ENCODE measurements around the gene ACLY. TPM values are rescaled to one million over a fixed set of nuclear protein-coding genes. Genes with fewer than 3 reads are reported as not detected.
A peak's percentile ranks its signal among the peaks of the same experiment; 100 is the strongest.

Gene ACLY
- total RNA-seq, 1 experiment from 2014 or later: 260 TPM

- peak; percentile 96 for DNase-seq
- peak within 1 kb of the TSS; percentile 63 for H3K4me3 ChIP-seq (ENCODE audit: insufficient read depth, low read depth, low read length)
- no peaks in the 10 kb centered on the region for H3K36me3 ChIP-seq (replicated peaks; ENCODE audit: control insufficient read depth, insufficient read depth, low read length)
- H3K27me3 ChIP-seq (ENCODE audit: control insufficient read depth, insufficient read depth, low read length): no peaks in the 10 kb centered on the region
Observed at GRCh38 chr17:41930009-41930832, 11.5 kb upstream of the ACLY start, which contains the start of gene ODAD4. TSS of gene ODAD4 (plus strand) at chr17:41930617. CDS start at chr17:41930724, 107 bp downstream.

GRCh38 chr17:41928693-41929251 is 10.0 kb upstream of the ACLY start:
- no peak overlapping the region for H3K4me3 ChIP-seq (ENCODE audit: insufficient read depth, low read depth, low read length)

GRCh38 chr17:41925991-41926590 is 7.3 kb upstream of the ACLY start:
- Histone ChIP-seq H3K36me3 (replicated peaks; ENCODE audit: control insufficient read depth, insufficient read depth, low read length) (no peaks in the 10 kb centered on the region), H3K27me3 (ENCODE audit: control insufficient read depth, insufficient read depth, low read length) (no peaks in the 10 kb centered on the region), H3K4me3 (ENCODE audit: insufficient read depth, low read depth, low read length) (no peak overlapping the region)
- no peak for DNase-seq

More at GRCh38 chr17:41928693-41929251, 10.0 kb upstream of the ACLY start:
- Histone ChIP-seq H3K27me3 (ENCODE audit: control insufficient read depth, insufficient read depth, low read length) (no peaks in the 10 kb centered on the region), H3K36me3 (replicated peaks; ENCODE audit: control insufficient read depth, insufficient read depth, low read length) (no peaks in the 10 kb centered on the region)
- no peak for DNase-seq

GRCh38 chr17:41920580-41920955 is 1.8 kb upstream of the ACLY start:
- Histone ChIP-seq H3K36me3 (replicated peaks; ENCODE audit: control insufficient read depth, insufficient read depth, low read length) (no peaks in the 10 kb centered on the region), H3K4me3 (ENCODE audit: insufficient read depth, low read depth, low read length) (no peak overlapping the region), H3K27me3 (ENCODE audit: control insufficient read depth, insufficient read depth, low read length) (no peaks in the 10 kb centered on the region)
- DNase-seq: no peak

- Histone ChIP-seq H3K27me3 (ENCODE audit: control insufficient read depth, insufficient read depth, low read length) (no peaks in the 10 kb centered on the region), H3K36me3 (replicated peaks; ENCODE audit: control insufficient read depth, insufficient read depth, low read length) (no peaks in the 10 kb centered on the region; the same call in 1 of the 2 replicates), H3K4me3 (ENCODE audit: insufficient read depth, low read depth, low read length) (peak overlapping the region; percentile 69)
- DNase-seq: peak; percentile 51
Observed at GRCh38 chr17:41919840-41920579, 1.3 kb upstream of the ACLY start.

GRCh38 chr17:41919165-41919817 is 540 bp upstream of the ACLY start:
- Histone ChIP-seq H3K36me3 (replicated peaks; ENCODE audit: control insufficient read depth, insufficient read depth, low read length) (no peaks in the 10 kb centered on the region; the same call in 1 of the 2 replicates), H3K27me3 (ENCODE audit: control insufficient read depth, insufficient read depth, low read length) (no peaks in the 10 kb centered on the region), H3K4me3 (ENCODE audit: insufficient read depth, low read depth, low read length) (peak overlapping the region; percentile 69)
- peak; percentile 85 for DNase-seq

GRCh38 chr17:41917679-41918313 is 955 bp downstream of the ACLY start:
- Histone ChIP-seq H3K27me3 (ENCODE audit: control insufficient read depth, insufficient read depth, low read length) (no peaks in the 10 kb centered on the region), H3K4me3 (ENCODE audit: insufficient read depth, low read depth, low read length) (peak overlapping the region; percentile 100), H3K36me3 (replicated peaks; ENCODE audit: control insufficient read depth, insufficient read depth, low read length) (peaks cover 14% of the 10 kb centered on the region)
- DNase-seq: peak; percentile 65

GRCh38 chr17:41917192-41917591 is 1.6 kb downstream of the ACLY start:
- Histone ChIP-seq H3K4me3 (ENCODE audit: insufficient read depth, low read depth, low read length) (peak overlapping the region; percentile 100; the same call in 1 of the 2 replicates), H3K27me3 (ENCODE audit: control insufficient read depth, insufficient read depth, low read length) (no peaks in the 10 kb centered on the region), H3K36me3 (replicated peaks; ENCODE audit: control insufficient read depth, insufficient read depth, low read length) (peaks cover 20% of the 10 kb centered on the region)
- DNase-seq: no peak

- H3K36me3 ChIP-seq (replicated peaks; ENCODE audit: control insufficient read depth, insufficient read depth, low read length): peaks cover 33% of the 10 kb centered on the region
- no peak for DNase-seq
- no peak overlapping the region for H3K4me3 ChIP-seq (ENCODE audit: insufficient read depth, low read depth, low read length)
- no peaks in the 10 kb centered on the region for H3K27me3 ChIP-seq (ENCODE audit: control insufficient read depth, insufficient read depth, low read length)
Observed at GRCh38 chr17:41915566-41915965, 3.2 kb downstream of the ACLY start.

- peaks cover 38% of the 10 kb centered on the region for H3K36me3 ChIP-seq (replicated peaks; ENCODE audit: control insufficient read depth, insufficient read depth, low read length)
- DNase-seq: no peak
- no peak overlapping the region for H3K4me3 ChIP-seq (ENCODE audit: insufficient read depth, low read depth, low read length)
- no peaks in the 10 kb centered on the region for H3K27me3 ChIP-seq (ENCODE audit: control insufficient read depth, insufficient read depth, low read length)
Observed at GRCh38 chr17:41915020-41915419, 3.7 kb downstream of the ACLY start.

GRCh38 chr17:41914358-41914766 is 4.4 kb downstream of the ACLY start:
- no peak overlapping the region for H3K4me3 ChIP-seq (ENCODE audit: insufficient read depth, low read depth, low read length)
- no peaks in the 10 kb centered on the region for H3K27me3 ChIP-seq (ENCODE audit: control insufficient read depth, insufficient read depth, low read length)
- peaks cover 45% of the 10 kb centered on the region for H3K36me3 ChIP-seq (replicated peaks; ENCODE audit: control insufficient read depth, insufficient read depth, low read length)
- DNase-seq: no peak

GRCh38 chr17:41913798-41914197 is 5.0 kb downstream of the ACLY start:
- peak; percentile 71 for DNase-seq
- Histone ChIP-seq H3K36me3 (replicated peaks; ENCODE audit: control insufficient read depth, insufficient read depth, low read length) (peaks cover 49% of the 10 kb centered on the region), H3K27me3 (ENCODE audit: control insufficient read depth, insufficient read depth, low read length) (no peaks in the 10 kb centered on the region), H3K4me3 (ENCODE audit: insufficient read depth, low read depth, low read length) (no peak overlapping the region)

GRCh38 chr17:41912925-41913324 is 5.8 kb downstream of the ACLY start:
- Histone ChIP-seq H3K27me3 (ENCODE audit: control insufficient read depth, insufficient read depth, low read length) (no peaks in the 10 kb centered on the region), H3K4me3 (ENCODE audit: insufficient read depth, low read depth, low read length) (no peak overlapping the region), H3K36me3 (replicated peaks; ENCODE audit: control insufficient read depth, insufficient read depth, low read length) (peaks cover 56% of the 10 kb centered on the region)
- DNase-seq: no peak

All from H7 (cell line).